Neuron (in vitro differentiated cells): ENCODE data around the gene ADAMTS13.
"Not testable (repeated sequence)": the region's sequence is repeated elsewhere in the genome, so short reads cannot be mapped to it uniquely, and the experiment has no call there.

Experiments
- H2AFZ ChIP-seq: one replicate; pipeline ENCODE4 v1.6.1; 2013; ENCODE audit warnings: low read depth, mild to moderate bottlenecking, inconsistent platforms, low read length, moderate library complexity
- H3K27me3 ChIP-seq: one replicate; pipeline ENCODE4 v1.6.1; 2013; ENCODE audit warnings: low read length; ENCODE audit not compliant: insufficient read depth
- H3K36me3 ChIP-seq: one replicate; pipeline ENCODE4 v1.6.1; 2013; ENCODE audit warnings: low read length; ENCODE audit not compliant: insufficient read depth
- H3K4me1 ChIP-seq: one replicate; pipeline ENCODE4 v1.6.1; 2013; ENCODE audit warnings: low read length; ENCODE audit not compliant: insufficient read depth
- H3K4me3 ChIP-seq: 2 replicates; pipeline ENCODE4 v1.5.1; 2013; ENCODE audit warnings: mild to moderate bottlenecking, low read length, moderate library complexity
- H3K9me3 ChIP-seq: one replicate; pipeline ENCODE4 v1.6.1; 2013; ENCODE audit warnings: low read length

The ADAMTS13 gene

DNA sequence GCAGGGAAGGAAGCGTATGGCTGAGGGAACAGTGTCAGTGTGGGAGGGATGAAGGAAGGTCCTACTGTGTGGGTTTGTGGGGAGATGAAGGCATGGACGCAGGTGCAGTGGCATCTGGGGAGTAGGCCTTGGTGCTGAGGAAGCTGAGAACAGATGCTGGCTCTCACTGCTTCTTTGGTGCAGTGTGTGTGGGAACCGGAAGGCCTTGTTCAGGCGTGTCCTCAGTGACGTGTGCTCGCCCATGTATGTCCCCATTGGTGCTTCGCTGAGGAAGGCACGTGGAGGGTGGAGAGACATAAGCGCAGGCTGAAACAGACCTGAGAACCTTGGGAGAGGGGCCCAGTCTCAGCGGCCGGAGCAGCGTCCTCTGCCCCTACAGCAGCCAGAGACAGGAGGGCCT, 18.7 kb downstream of the ADAMTS13 start:
- Histone ChIP-seq H3K27me3 (no peaks in the 10 kb centered on the region), H3K36me3 (no peaks in the 10 kb centered on the region), H3K4me1 (no peaks in the 10 kb centered on the region), H3K4me3 (no peak overlapping the region), H3K9me3 (no peaks in the 10 kb centered on the region), H2AFZ (no peak overlapping the region)

DNA sequence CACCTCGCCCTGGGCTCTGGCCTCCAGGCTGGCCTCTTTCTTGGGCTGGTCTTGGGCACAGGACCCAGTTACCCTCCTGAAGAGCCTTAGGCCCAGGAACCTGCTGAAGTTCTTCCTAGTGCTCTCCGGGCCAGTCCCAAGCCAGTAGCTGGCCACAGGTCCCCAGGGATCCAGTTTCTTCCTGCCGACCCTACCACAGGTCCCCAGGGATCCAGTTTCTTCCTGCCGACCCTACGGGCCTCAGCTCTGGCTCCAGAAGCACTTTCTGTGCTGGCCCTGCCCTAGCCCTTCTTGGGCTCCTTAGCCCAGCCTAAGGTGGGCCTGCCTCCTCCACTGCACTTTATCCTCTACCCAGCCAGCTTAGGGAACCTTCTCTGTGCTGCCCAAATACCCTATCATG, 19.4 kb downstream of the ADAMTS13 start:
- H3K9me3 ChIP-seq: no peaks in the 10 kb centered on the region
- no peak overlapping the region for H3K4me3 ChIP-seq
- H2AFZ ChIP-seq: no peak overlapping the region
- H3K27me3 ChIP-seq: no peaks in the 10 kb centered on the region
- H3K4me1 ChIP-seq: no peaks in the 10 kb centered on the region
- H3K36me3 ChIP-seq: no peaks in the 10 kb centered on the region

DNA sequence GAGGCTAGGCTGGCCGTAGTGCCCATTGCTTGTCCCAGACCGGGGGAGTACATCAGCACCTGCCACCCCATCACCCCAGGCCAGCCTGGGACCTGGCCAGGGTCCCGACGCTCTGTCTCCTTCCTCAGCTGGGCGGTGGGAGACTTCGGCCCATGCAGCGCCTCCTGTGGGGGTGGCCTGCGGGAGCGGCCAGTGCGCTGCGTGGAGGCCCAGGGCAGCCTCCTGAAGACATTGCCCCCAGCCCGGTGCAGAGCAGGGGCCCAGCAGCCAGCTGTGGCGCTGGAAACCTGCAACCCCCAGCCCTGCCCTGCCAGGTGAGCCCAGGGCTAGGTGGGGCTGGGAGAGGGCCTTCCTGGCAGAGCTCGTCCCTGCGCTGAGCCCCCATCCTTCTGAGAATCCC, 21.1 kb downstream of the ADAMTS13 start:
- Histone ChIP-seq H2AFZ (no peak overlapping the region), H3K27me3 (no peaks in the 10 kb centered on the region), H3K36me3 (no peaks in the 10 kb centered on the region), H3K4me3 (no peak overlapping the region), H3K9me3 (no peaks in the 10 kb centered on the region), H3K4me1 (no peaks in the 10 kb centered on the region)

DNA sequence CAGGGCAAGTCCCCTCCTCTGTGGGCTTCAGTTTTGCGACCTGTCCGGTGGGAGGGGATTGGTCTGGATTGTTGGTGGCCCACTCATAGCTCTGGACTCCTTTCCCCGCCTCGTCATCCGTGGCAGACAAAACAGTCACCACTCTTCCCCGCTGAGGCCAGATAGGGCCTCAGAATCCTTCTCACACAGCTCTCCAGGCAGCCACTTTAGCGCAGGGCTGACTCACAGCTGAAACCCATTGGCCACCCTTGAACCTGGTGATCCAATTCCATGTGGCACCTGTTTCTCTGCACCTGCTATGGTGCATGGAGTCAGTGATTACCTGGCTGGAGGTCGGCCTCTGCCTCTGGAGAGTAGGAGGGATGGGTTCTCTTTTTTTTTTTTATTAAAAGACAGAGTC, 21.8 kb downstream of the ADAMTS13 start:
- H3K4me3 ChIP-seq: no peak overlapping the region
- peaks cover under 1% of the 10 kb centered on the region for H3K4me1 ChIP-seq
- H2AFZ ChIP-seq: no peak overlapping the region
- H3K9me3 ChIP-seq: no peaks in the 10 kb centered on the region
- H3K36me3 ChIP-seq: no peaks in the 10 kb centered on the region
- no peaks in the 10 kb centered on the region for H3K27me3 ChIP-seq

DNA sequence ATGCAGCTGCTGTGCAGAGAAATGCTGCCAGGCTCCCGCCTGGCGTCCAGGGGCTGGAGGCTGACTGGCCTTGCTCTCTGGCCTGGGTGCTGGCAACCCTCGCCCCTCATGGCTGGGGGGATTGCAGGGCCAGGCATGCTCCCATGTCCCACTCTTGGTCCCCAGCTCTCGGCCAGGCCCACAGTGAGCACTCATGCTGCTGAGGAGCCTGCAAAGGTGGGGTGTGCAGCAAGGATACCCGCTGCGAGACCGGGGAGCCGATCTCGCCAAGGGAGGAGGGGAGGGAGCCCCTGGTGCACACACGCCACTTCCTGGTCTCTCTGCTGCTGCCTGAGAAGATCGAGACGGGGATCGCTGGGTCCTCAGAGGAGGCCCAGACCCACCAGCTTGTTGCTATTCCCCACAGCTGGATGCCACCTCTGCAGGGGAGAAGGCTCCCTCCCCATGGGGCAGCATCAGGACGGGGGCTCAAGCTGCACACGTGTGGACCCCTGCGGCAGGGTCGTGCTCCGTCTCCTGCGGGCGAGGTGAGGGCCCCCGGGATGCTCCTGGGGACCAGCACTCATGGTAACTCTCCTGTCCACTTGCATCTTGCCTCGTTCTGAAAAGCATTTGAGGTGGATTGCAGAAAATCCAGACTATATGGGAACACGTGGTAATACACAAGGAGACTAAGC, 23.3 kb downstream of the ADAMTS13 start:
- Histone ChIP-seq H3K9me3 (no peaks in the 10 kb centered on the region), H3K27me3 (no peaks in the 10 kb centered on the region), H3K36me3 (no peaks in the 10 kb centered on the region), H3K4me1 (peaks cover 3% of the 10 kb centered on the region), H3K4me3 (no peak overlapping the region), H2AFZ (no peak overlapping the region)

DNA sequence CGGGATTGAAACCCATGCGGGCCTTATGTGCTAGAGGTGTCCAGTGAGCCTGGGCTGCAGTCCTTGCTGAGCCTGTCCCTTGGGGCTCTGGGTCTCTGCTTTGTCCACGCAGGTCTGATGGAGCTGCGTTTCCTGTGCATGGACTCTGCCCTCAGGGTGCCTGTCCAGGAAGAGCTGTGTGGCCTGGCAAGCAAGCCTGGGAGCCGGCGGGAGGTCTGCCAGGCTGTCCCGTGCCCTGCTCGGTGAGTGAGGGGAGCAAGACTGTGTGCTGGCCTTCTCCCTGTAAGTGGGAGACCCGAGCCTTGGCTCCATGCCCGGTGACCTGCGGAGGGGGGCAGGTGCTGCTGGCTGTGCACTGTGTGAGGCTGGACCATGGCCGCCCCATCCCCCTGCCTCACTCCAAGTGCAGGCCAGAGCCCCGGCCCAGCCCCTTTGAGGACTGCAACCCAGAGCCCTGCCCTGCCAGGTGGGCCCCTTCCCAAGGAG, 26.4 kb downstream of the ADAMTS13 start:
- Histone ChIP-seq H3K4me1 (peaks cover 3% of the 10 kb centered on the region), H3K9me3 (no peaks in the 10 kb centered on the region), H2AFZ (no peak overlapping the region), H3K36me3 (no peaks in the 10 kb centered on the region), H3K27me3 (no peaks in the 10 kb centered on the region), H3K4me3 (no peak overlapping the region)

DNA sequence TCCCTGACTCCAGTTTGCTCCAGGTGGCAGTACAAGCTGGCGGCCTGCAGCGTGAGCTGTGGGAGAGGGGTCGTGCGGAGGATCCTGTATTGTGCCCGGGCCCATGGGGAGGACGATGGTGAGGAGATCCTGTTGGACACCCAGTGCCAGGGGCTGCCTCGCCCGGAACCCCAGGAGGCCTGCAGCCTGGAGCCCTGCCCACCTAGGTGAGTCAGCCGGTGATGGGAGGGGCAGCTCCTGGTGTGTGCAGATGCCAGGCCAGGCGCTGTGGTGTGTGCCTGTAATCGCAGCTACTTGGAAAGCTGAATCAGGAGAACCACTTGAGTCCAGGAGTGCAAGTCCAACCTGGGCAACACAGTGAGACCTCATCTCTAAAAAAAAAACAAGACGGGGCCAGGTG, 27.6 kb downstream of the ADAMTS13 start:
- H3K9me3 ChIP-seq: no peaks in the 10 kb centered on the region
- no peak overlapping the region for H2AFZ ChIP-seq
- H3K27me3 ChIP-seq: no peaks in the 10 kb centered on the region
- H3K4me3 ChIP-seq: no peak overlapping the region
- peaks cover 3% of the 10 kb centered on the region for H3K4me1 ChIP-seq
- no peaks in the 10 kb centered on the region for H3K36me3 ChIP-seq

DNA sequence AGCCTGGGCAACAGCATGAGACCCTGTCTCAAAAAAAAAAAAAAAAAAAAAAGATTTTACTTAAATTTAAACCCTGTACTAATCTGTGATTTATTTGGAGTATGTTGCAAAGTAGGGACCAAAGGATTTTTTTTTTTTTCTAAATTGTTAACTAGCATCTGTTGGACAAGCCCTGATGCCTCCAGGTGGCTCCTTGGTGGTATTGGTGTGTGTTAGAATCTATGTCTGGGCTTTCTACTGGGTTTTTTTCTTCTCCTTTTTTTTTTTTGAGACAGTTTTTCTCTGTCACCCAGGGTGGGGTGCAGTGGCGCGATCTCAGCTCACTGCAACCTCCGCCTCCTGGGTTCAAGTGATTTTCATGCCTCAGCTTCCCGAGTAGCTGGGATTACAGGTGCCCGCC, 29.7 kb downstream of the ADAMTS13 start:
- H3K9me3 ChIP-seq, H3K36me3 ChIP-seq, H3K4me3 ChIP-seq, H3K27me3 ChIP-seq, H3K4me1 ChIP-seq, H2AFZ ChIP-seq: not testable (repeated sequence)

DNA sequence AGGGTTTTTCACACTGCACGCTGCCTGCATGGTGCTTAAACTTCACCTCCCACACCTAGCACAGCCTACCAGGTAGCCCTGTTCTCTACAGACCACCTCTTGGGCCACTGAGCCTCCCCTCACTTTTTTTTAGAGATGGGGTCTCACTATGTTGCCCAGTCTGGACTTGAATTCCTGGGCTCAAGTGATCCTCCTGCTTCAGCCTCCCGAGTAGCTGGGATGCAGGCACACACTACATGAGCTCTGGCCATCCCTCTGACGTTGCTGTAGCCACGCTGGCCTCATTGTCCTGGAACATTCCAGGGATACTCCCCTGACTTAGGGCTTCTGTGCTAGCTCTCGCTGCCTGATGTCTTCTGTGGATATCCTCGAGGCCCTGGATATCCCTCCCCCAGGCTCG, 30.4 kb downstream of the ADAMTS13 start:
- H2AFZ ChIP-seq: no peak overlapping the region
- no peaks in the 10 kb centered on the region for H3K36me3 ChIP-seq
- H3K4me1 ChIP-seq: peaks cover 3% of the 10 kb centered on the region
- no peaks in the 10 kb centered on the region for H3K9me3 ChIP-seq
- no peaks in the 10 kb centered on the region for H3K27me3 ChIP-seq
- no peak overlapping the region for H3K4me3 ChIP-seq

DNA sequence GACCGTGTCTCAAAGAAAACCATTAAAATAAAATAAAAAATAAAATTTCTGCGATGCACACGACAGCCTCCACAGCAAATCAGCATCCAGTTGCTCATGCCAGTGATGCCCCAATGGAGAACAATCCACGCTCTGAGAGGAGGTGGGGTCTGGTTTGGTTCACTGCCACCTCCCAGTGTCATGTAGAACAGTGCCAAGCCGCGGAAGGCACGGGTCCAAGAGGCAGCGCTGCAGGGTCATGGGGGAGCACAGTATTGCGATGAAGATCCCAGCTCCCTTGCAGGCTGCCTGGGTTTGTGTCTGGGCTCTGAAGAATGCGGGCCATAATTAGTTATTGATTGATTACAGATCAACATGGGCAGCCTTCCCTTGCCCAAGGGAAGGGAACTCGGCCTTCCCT, 31.5 kb downstream of the ADAMTS13 start:
- Histone ChIP-seq H3K4me1 (peaks cover 5% of the 10 kb centered on the region), H3K9me3 (no peaks in the 10 kb centered on the region), H3K36me3 (no peaks in the 10 kb centered on the region), H3K27me3 (no peaks in the 10 kb centered on the region), H3K4me3 (no peak overlapping the region), H2AFZ (no peak overlapping the region)

DNA sequence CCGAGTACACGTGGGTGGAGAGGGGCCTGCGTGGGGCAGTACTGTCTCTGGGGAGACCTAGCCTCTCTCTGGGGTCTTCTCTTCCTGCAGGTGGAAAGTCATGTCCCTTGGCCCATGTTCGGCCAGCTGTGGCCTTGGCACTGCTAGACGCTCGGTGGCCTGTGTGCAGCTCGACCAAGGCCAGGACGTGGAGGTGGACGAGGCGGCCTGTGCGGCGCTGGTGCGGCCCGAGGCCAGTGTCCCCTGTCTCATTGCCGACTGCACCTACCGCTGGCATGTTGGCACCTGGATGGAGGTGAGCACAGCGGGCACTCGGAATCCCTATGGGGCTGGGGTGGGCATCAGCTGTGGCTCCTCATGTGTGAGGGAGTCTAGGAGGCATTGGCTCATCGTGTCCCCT, 32.2 kb downstream of the ADAMTS13 start:
- H3K4me1 ChIP-seq: peaks cover 8% of the 10 kb centered on the region
- no peaks in the 10 kb centered on the region for H3K36me3 ChIP-seq
- H3K4me3 ChIP-seq: no peak overlapping the region
- no peak overlapping the region for H2AFZ ChIP-seq
- no peaks in the 10 kb centered on the region for H3K9me3 ChIP-seq
- no peaks in the 10 kb centered on the region for H3K27me3 ChIP-seq

DNA sequence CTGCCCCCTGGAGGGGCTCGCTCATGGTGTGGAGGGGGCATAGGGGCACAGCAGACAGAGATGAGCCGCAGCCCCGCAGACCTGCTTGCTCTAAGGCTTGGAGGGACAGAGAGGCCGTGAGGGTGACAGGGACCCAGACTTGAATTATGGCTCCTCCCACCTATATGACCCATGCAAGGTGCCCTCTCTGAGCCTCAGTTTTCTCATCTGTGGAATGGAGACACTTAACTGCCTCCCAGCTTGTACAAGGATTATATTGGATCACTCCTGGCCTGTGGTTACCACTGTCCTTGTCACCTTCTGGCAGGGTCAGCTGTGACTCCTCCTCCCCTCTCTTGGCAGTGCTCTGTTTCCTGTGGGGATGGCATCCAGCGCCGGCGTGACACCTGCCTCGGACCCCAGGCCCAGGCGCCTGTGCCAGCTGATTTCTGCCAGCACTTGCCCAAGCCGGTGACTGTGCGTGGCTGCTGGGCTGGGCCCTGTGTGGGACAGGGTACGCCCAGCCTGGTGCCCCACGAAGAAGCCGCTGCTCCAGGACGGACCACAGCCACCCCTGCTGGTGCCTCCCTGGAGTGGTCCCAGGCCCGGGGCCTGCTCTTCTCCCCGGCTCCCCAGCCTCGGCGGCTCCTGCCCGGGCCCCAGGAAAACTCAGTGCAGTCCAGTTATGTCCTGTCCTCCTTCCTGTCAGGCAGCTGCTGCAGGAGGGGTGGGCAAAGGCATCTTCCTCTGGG, 32.9 kb downstream of the ADAMTS13 start:
- no peaks in the 10 kb centered on the region for H3K36me3 ChIP-seq
- H2AFZ ChIP-seq: no peak overlapping the region
- H3K27me3 ChIP-seq: no peaks in the 10 kb centered on the region
- peaks cover 8% of the 10 kb centered on the region for H3K4me1 ChIP-seq
- H3K9me3 ChIP-seq: no peaks in the 10 kb centered on the region
- H3K4me3 ChIP-seq: no peak overlapping the region

DNA sequence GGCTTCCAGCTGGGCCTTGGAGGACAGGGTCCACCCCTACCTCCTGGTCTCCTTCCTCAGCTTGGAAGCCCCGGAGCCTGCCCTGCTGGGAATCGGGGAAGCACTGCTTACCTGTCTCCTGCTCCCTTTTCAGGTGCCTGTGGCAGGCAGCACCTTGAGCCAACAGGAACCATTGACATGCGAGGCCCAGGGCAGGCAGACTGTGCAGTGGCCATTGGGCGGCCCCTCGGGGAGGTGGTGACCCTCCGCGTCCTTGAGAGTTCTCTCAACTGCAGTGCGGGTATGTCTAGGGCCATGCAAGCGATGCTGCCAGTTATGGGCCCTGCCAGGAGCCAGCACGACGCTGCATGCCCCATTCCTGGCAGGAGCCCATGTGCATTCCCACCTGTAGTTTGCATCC, 33.8 kb downstream of the ADAMTS13 start:
- peaks cover 14% of the 10 kb centered on the region for H3K4me1 ChIP-seq
- no peaks in the 10 kb centered on the region for H3K36me3 ChIP-seq
- no peaks in the 10 kb centered on the region for H3K9me3 ChIP-seq
- H2AFZ ChIP-seq: no peak overlapping the region
- H3K27me3 ChIP-seq: no peaks in the 10 kb centered on the region
- no peak overlapping the region for H3K4me3 ChIP-seq

DNA sequence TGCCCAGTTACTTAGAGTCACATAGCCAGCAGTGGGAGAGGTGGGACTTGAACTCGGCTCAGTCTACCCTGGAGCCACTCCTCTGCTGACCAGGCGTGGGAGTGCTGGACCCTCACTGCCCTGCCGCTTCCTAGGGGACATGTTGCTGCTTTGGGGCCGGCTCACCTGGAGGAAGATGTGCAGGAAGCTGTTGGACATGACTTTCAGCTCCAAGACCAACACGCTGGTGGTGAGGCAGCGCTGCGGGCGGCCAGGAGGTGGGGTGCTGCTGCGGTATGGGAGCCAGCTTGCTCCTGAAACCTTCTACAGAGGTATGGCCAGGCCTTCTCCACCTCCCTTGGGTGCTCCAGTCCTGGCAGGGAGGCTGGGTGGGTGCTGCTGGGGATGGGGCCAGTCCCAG, 34.2 kb downstream of the ADAMTS13 start:
- H3K27me3 ChIP-seq: no peaks in the 10 kb centered on the region
- H3K4me3 ChIP-seq: no peak overlapping the region
- no peak overlapping the region for H2AFZ ChIP-seq
- no peaks in the 10 kb centered on the region for H3K36me3 ChIP-seq
- H3K4me1 ChIP-seq: peaks cover 19% of the 10 kb centered on the region
- no peaks in the 10 kb centered on the region for H3K9me3 ChIP-seq
